AG04450 (cell line): Measurements from ENCODE around the gene MED13L. TPM values are rescaled to one million over a fixed set of nuclear protein-coding genes. Genes with fewer than 3 reads are reported as not detected.

Experiments used
- CTCF ChIA-PET: fragments of 300-600, 350-600 bp; formaldehyde crosslinking; extraction: SDS; loops from one replicate; lab custom pipeline; 2022; ENCODE audit warnings: antibody characterized with exemption, inconsistent platforms; lab: Charles Lee
- POLR2A ChIA-PET: fragments of 350-600 bp; formaldehyde crosslinking; extraction: SDS; loops from one replicate; lab custom pipeline; 2021; ENCODE audit warnings: antibody characterized with exemption, inconsistent platforms; lab: Yijun Ruan, JAX
- DNase-seq: peaks from one replicate; pipeline ENCODE4 v3.0.0-alpha.2; 2011; ENCODE audit warnings: low read depth, low spot score
- H3K27ac ChIP-seq: one replicate; pipeline ENCODE4 v1.5.1; 2012; ENCODE audit warnings: low read depth, low read length, control low read depth
- H3K27me3 ChIP-seq: one replicate; pipeline ENCODE4 v1.6.0; 2012; ENCODE audit warnings: low read length; ENCODE audit not compliant: control insufficient read depth, insufficient read depth
- H3K4me3 ChIP-seq: 2 replicates; pipeline ENCODE4 v1.5.1; 2011; ENCODE audit warnings: mild to moderate bottlenecking, low read depth, low read length, control low read depth
- H3K9me3 ChIP-seq: 2 replicates; pipeline ENCODE4 v1.5.1; 2012; ENCODE audit warnings: low read length; ENCODE audit not compliant: control insufficient read depth, insufficient read depth
- CTCF ChIP-seq: IDR thresholded peaks from 2 replicates; pipeline ENCODE4 v1.5.1; 2011; ENCODE audit warnings: low read depth, low read length, control low read depth, inconsistent platforms
- polyA plus RNA-seq: library from polyadenylated mRNA; depleted of rRNA; stranded (reverse); fragments of >200 nt; gene quantifications from 2 replicates; pipeline ENCODE4 v1.2.3, GENCODE V29; 2011

MED13L gene
- polyA plus RNA-seq, 1 experiment = 56.2 TPM

GRCh38 chr12:116318576-116319232, 41.2 kb upstream of the MED13L start:
- Histone ChIP-seq H3K27ac (peak overlapping the region; percentile 68), H3K27me3 (no peaks in the 10 kb centered on the region), H3K9me3 (no peaks in the 10 kb centered on the region; the same call in none of the 2 replicates), H3K4me3 (no peak overlapping the region)
- ChIA-PET CTCF (no interaction called here), POLR2A (no interaction called here)
- DNase-seq = no peak
- no peak for TF ChIP-seq CTCF

- DNase-seq = no peak
- Histone ChIP-seq H3K4me3 (no peak overlapping the region), H3K27ac (no peak overlapping the region), H3K9me3 (no peaks in the 10 kb centered on the region; the same call in none of the 2 replicates), H3K27me3 (no peaks in the 10 kb centered on the region)
- CTCF ChIA-PET = no interaction called here
- no peak for TF ChIP-seq CTCF
- POLR2A ChIA-PET = no interaction called here
These were observed 40.6 kb upstream of the MED13L start for GRCh38 chr12:116317986-116318575.

- CTCF ChIA-PET = no interaction called here
- H3K4me3 ChIP-seq = no peak overlapping the region
- no peaks in the 10 kb centered on the region; the same call in none of the 2 replicates for H3K9me3 ChIP-seq
- POLR2A ChIA-PET = interaction anchor here (0.6 kb wide), 1 partner anchor 45 kb away, joined by 3 read pairs; no protein-coding TSS in a partner anchor
- no peak for TF ChIP-seq CTCF
- no peaks in the 10 kb centered on the region for H3K27me3 ChIP-seq
- DNase-seq = no peak
- no peak overlapping the region for H3K27ac ChIP-seq
These were observed 39.6 kb upstream of the MED13L start for GRCh38 chr12:116317139-116317538.

GRCh38 chr12:116314477-116314876, 37.0 kb upstream of the MED13L start:
- CTCF ChIA-PET = no interaction called here

More at GRCh38 chr12:116314477-116314876, 37.0 kb upstream of the MED13L start:
- no peak for TF ChIP-seq CTCF
- no peak for DNase-seq
- Histone ChIP-seq H3K27ac (no peak overlapping the region), H3K4me3 (no peak overlapping the region), H3K27me3 (no peaks in the 10 kb centered on the region), H3K9me3 (no peaks in the 10 kb centered on the region; the same call in none of the 2 replicates)
- POLR2A ChIA-PET = no interaction called here
